Omental fat pad (tissue), 4 donors: ENCODE measurements around the gene PAFAH1B2. TPM values are rescaled to one million over a fixed set of nuclear protein-coding genes. Genes with fewer than 3 reads are reported as not detected.

Experiments used
- ATAC-seq: fragments of 150-250 bp; one replicate; pipeline ENCODE4 v1.9.1; 2016; ENCODE audit warnings: mild to moderate bottlenecking, moderate library complexity; ENCODE audit not compliant: low FRiP score
- DNase-seq: peaks from one replicate; pipeline ENCODE4 v3.0.0-alpha.2; 2019; ENCODE audit warnings: low spot score
- CTCF ChIP-seq, 3 donors: fragments of 450-650 bp; IDR thresholded peaks; one replicate each; pipeline ENCODE4 v1.5.1; 2016 to 2017; ENCODE audit warnings: antibody characterized with exemption in 3 of 3, mild to moderate bottlenecking in 3 of 3, moderate library complexity in 2 of 3
- total RNA-seq, 4 donors: library from RNA; depleted of rRNA; stranded (reverse); fragments of >200 nt; gene quantifications; one replicate each; pipeline ENCODE4 v1.1.0, GENCODE V29; 2016

Gene PAFAH1B2
- total RNA-seq, 4 donors from 2014 or later: 76.0 to 108 (median 98.6) TPM

GRCh38 chr11:117195761-117196160 lies 51.7 kb downstream of the PAFAH1B2 start:
- DNase-seq (no peak), ATAC-seq (no peak)
- no peak for TF ChIP-seq CTCF (IDR thresholded peaks at IDR 0.05)

- ATAC-seq (no peak), DNase-seq (no peak)
- no peak for TF ChIP-seq CTCF (IDR thresholded peaks at IDR 0.05)
These were observed 52.9 kb downstream of the PAFAH1B2 start for GRCh38 chr11:117197006-117197405.

- ATAC-seq: no peak
- DNase-seq: no peak
- peak in 1 of 3 donors; percentile 13 for TF ChIP-seq CTCF (IDR thresholded peaks at IDR 0.05)
These were observed 53.7 kb downstream of the PAFAH1B2 start for GRCh38 chr11:117197516-117198456.

GRCh38 chr11:117198613-117199012 lies 54.5 kb downstream of the PAFAH1B2 start:
- ATAC-seq: no peak
- no peak for DNase-seq
- no peak for TF ChIP-seq CTCF (IDR thresholded peaks at IDR 0.05)

- no peak for TF ChIP-seq CTCF (IDR thresholded peaks at IDR 0.05)
- DNase-seq: peak; percentile 49
- peak; percentile 64 for ATAC-seq
These were observed 55.2 kb downstream of the PAFAH1B2 start, which contains the start of gene TAGLN for GRCh38 chr11:117199053-117199915. Gene TAGLN, plus strand, starts transcription at chr11:117199370. Its CDS starts 3,644 bp downstream, at chr11:117203014.

GRCh38 chr11:117199916-117200812 lies 56.1 kb downstream of the PAFAH1B2 start:
- no peak for TF ChIP-seq CTCF (IDR thresholded peaks at IDR 0.05)
- DNase-seq (no peak), ATAC-seq (no peak)
